CD14-positive monocyte (primary cell): Measurements from ENCODE around the gene OR6X1. TPM values are rescaled to one million over a fixed set of nuclear protein-coding genes. Genes with fewer than 3 reads are reported as not detected.

Source experiments
- DNase-seq, 3 donors: peaks; one replicate each; pipeline ENCODE4 v3.0.0-alpha.2; 2011 to 2022
- H2AFZ ChIP-seq: 2 replicates; pipeline ENCODE4 v1.6.0; 2012; ENCODE audit warnings: mild to moderate bottlenecking, low read depth, low read length, inconsistent platforms; ENCODE audit not compliant: insufficient read depth, poor library complexity, severe bottlenecking
- H3K27ac ChIP-seq, 2 donors: 1 replicate in 1 of 2; 2 replicates in 1 of 2; pipeline ENCODE4 v1.5.1; 2012 to 2013; ENCODE audit warnings: low read length in 2 of 2, control low read depth in 1 of 2, inconsistent platforms in 1 of 2, low read depth in 1 of 2, mild to moderate bottlenecking in 1 of 2
- H3K27me3 ChIP-seq, 2 donors: one replicate each; pipeline versions ENCODE4 v1.6.0 to v1.6.1; 2011 to 2013; ENCODE audit warnings: low read length in 2 of 2; ENCODE audit not compliant: control insufficient read depth in 2 of 2, insufficient read depth in 2 of 2
- H3K36me3 ChIP-seq, 2 donors: replicated peaks in 1 of 2; 1 replicate in 1 of 2; 2 replicates in 1 of 2; pipeline versions ENCODE4 v1.5.1 to v1.6.1; 2012 to 2013; ENCODE audit warnings: low read length in 2 of 2, control low read depth in 1 of 2, inconsistent platforms in 1 of 2, mild to moderate bottlenecking in 1 of 2; ENCODE audit not compliant: insufficient read depth in 2 of 2, control insufficient read depth in 1 of 2
- H3K4me1 ChIP-seq, 2 donors: 1 replicate in 1 of 2; 2 replicates in 1 of 2; pipeline versions ENCODE4 v1.5.1 to v1.6.1; 2012 to 2013; ENCODE audit warnings: low read length in 2 of 2, control low read depth in 1 of 2, inconsistent platforms in 1 of 2, mild to moderate bottlenecking in 1 of 2, moderate library complexity in 1 of 2; ENCODE audit not compliant: insufficient read depth in 2 of 2, control insufficient read depth in 1 of 2
- H3K4me2 ChIP-seq: replicated peaks from 2 replicates; pipeline ENCODE3; 2012; ENCODE audit warnings: low read length, moderate library complexity, mild to moderate bottlenecking; ENCODE audit not compliant: poor library complexity, severe bottlenecking; ENCODE audit errors: extremely low read depth
- H3K4me3 ChIP-seq, 3 experiments: fragments of 200-600 bp in 1 of 3; sonication (generic) in 1 of 3; replicated peaks in 1 of 3; 1 replicate in 2 of 3; 2 replicates in 1 of 3; pipeline ENCODE4 v1.5.1; 2011 to 2013; ENCODE audit warnings: low read length in 3 of 3, mild to moderate bottlenecking in 3 of 3, control low read depth in 2 of 3, low read depth in 2 of 3, inconsistent platforms in 1 of 3, moderate library complexity in 1 of 3
- H3K79me2 ChIP-seq: 2 replicates; pipeline ENCODE4 v1.6.0; 2012; ENCODE audit warnings: mild to moderate bottlenecking, control low read depth, inconsistent platforms, low read length, moderate library complexity; ENCODE audit not compliant: insufficient read depth
- H3K9ac ChIP-seq: 2 replicates; pipeline ENCODE4 v1.6.0; 2017; ENCODE audit warnings: low read length, mild to moderate bottlenecking; ENCODE audit not compliant: insufficient read depth, poor library complexity, severe bottlenecking
- H3K9me3 ChIP-seq, 2 donors: replicated peaks in 1 of 2; 1 replicate in 1 of 2; 2 replicates in 1 of 2; pipeline versions ENCODE4 v1.5.1 to v1.6.1; 2012 to 2013; ENCODE audit warnings: low read length in 2 of 2, control low read depth in 1 of 2; ENCODE audit not compliant: control insufficient read depth in 1 of 2, insufficient read depth in 1 of 2
- H4K20me1 ChIP-seq: 2 replicates; pipeline ENCODE4 v1.6.0; 2012; ENCODE audit warnings: mild to moderate bottlenecking, low read length, control low read depth, moderate library complexity; ENCODE audit not compliant: insufficient read depth
- H3K27ac Mint-ChIP-seq, 7 donors: one replicate each; pipeline ENCODE4 v1.8.0; 2020; ENCODE audit warnings: mild to moderate bottlenecking in 7 of 7, mixed read lengths in 7 of 7, moderate library complexity in 6 of 7, inconsistent platforms in 2 of 7
- H3K27me3 Mint-ChIP-seq, 3 donors: one replicate each; pipeline ENCODE4 v1.8.0; 2021 to 2022; ENCODE audit warnings: low read depth in 3 of 3, mild to moderate bottlenecking in 3 of 3, mixed read lengths in 3 of 3, moderate library complexity in 3 of 3, inconsistent platforms in 1 of 3
- H3K36me3 Mint-ChIP-seq, 2 donors: one replicate each; pipeline ENCODE4 v1.8.0; 2020; ENCODE audit warnings: mixed read lengths in 2 of 2, inconsistent platforms in 1 of 2, mild to moderate bottlenecking in 1 of 2
- H3K4me1 Mint-ChIP-seq: one replicate; pipeline ENCODE4 v1.8.0; 2020; ENCODE audit warnings: mild to moderate bottlenecking, mixed read lengths
- H3K4me3 Mint-ChIP-seq, 2 donors: one replicate each; pipeline ENCODE4 v1.8.0; 2020; ENCODE audit warnings: mild to moderate bottlenecking in 2 of 2, mixed read lengths in 2 of 2, moderate library complexity in 1 of 2
- H3K9me3 Mint-ChIP-seq, 7 donors: one replicate each; pipeline ENCODE4 v1.8.0; 2020 to 2022; ENCODE audit warnings: mixed read lengths in 7 of 7, mild to moderate bottlenecking in 6 of 7, moderate library complexity in 6 of 7, inconsistent platforms in 2 of 7
- WGBS: methylation state at CpG from one replicate; pipeline ENCODE4 v1.1.5; 2013; ENCODE audit warnings: missing lambda C conversion rate; ENCODE audit not compliant: insufficient coverage; 5-methylcytosine and 5-hydroxymethylcytosine counted together
- intact Hi-C, 2 donors: fragments of 100-400 bp; cut with micrococcal nuclease; formaldehyde crosslinking; loops; one replicate each; pipeline versions ENCODE4 v1.15.0 to v1.15.1; 2023
- polyA minus RNA-seq: library from RNA; depleted of rRNA, polyadenylated mRNA; stranded (reverse); fragments of >200 nt; gene quantifications from 2 replicates; pipeline ENCODE4 v1.2.3, GENCODE V29; 2012
- polyA plus RNA-seq, 3 donors: library from polyadenylated mRNA; depleted of rRNA in 1 of 3; unstranded in 2 of 3; stranded (reverse) in 1 of 3; fragments of 300-500 nt in 2 of 3; fragments of >200 nt in 1 of 3; fragmentation: Illumina TruSeq in 2 of 3; gene quantifications; 1 replicate in 2 of 3; 2 replicates in 1 of 3; pipeline ENCODE4 v1.2.3, GENCODE V29; 2012 to 2021
- total RNA-seq, 12 experiments: library from RNA in 1 of 12; stranded (reverse) in 1 of 12; fragments of 120-200 nt in 1 of 12; gene quantifications; one replicate each; pipeline ENCODE4 v1.2.4 and lab custom pipeline; 2013 to 2026; ENCODE audit warnings: mixed read lengths in 6 of 12, inconsistent platforms in 1 of 12
- TF ChIP-seq, protein P1 (sequence below): fragments of 200-600 bp; IDR thresholded peaks from one replicate; pipeline ENCODE4 v1.8.0; 2022; ENCODE audit warnings: antibody characterized with exemption, mild to moderate bottlenecking

OR6X1 gene, protein sequence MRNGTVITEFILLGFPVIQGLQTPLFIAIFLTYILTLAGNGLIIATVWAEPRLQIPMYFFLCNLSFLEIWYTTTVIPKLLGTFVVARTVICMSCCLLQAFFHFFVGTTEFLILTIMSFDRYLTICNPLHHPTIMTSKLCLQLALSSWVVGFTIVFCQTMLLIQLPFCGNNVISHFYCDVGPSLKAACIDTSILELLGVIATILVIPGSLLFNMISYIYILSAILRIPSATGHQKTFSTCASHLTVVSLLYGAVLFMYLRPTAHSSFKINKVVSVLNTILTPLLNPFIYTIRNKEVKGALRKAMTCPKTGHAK
- total RNA-seq (2013) = not detected
- not detected for polyA plus RNA-seq
- not detected in 2 replicates for polyA minus RNA-seq
- 0 to 0.12 (median 0) reads per million in 11 experiments for total RNA-seq (lab: John Stamatoyannopoulos, UW)

DNA sequence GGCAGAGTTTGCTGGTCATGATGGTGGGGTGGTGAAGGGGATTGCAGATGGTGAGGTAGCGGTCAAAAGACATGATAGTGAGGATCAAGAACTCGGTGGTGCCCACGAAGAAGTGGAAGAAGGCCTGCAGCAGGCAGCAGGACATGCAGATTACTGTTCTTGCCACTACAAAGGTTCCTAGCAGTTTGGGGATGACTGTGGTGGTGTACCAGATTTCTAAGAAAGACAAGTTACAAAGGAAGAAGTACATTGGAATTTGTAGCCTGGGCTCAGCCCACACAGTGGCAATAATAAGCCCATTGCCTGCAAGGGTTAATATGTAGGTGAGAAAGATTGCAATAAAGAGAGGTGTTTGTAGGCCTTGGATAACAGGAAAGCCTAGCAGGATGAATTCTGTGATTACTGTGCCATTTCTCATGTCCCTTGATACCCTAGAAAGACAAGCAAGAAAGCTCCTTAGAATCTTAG lies at the start of gene OR6X1:
Gene OR6X1, minus strand, starts transcription at position 418 of the 468 bp plus-strand sequence. Its CDS starts 0 bp downstream, at position 418.
- Mint-ChIP-seq H3K36me3 (no peaks in the 10 kb centered on the region), H3K4me3 (no peak within 1 kb of the TSS), H3K4me1 (no peaks in the 10 kb centered on the region), H3K27ac (no peak within 1 kb of the TSS), H3K27me3 (peaks cover 0 to 10% (median 7%) of the 10 kb centered on the region in 3 donors), H3K9me3 (peaks cover 0 to 1% (median 0%) of the 10 kb centered on the region in 7 donors)
- Histone ChIP-seq H2AFZ (no peak within 1 kb of the TSS), H3K79me2 (no peaks in the 10 kb centered on the region), H3K27ac (no peak within 1 kb of the TSS), H3K36me3 (no peaks in the 10 kb centered on the region), H3K4me2 (no peak within 1 kb of the TSS), H3K9ac (no peak within 1 kb of the TSS), H3K4me3 (no peak within 1 kb of the TSS), H4K20me1 (no peaks in the 10 kb centered on the region), H3K4me1 (no peaks in the 10 kb centered on the region), H3K27me3 (no peaks in the 10 kb centered on the region), H3K9me3 (no peaks in the 10 kb centered on the region)
- intact Hi-C loops = no loop called here
- DNase-seq = no peak
- TF ChIP-seq, protein P1, sequence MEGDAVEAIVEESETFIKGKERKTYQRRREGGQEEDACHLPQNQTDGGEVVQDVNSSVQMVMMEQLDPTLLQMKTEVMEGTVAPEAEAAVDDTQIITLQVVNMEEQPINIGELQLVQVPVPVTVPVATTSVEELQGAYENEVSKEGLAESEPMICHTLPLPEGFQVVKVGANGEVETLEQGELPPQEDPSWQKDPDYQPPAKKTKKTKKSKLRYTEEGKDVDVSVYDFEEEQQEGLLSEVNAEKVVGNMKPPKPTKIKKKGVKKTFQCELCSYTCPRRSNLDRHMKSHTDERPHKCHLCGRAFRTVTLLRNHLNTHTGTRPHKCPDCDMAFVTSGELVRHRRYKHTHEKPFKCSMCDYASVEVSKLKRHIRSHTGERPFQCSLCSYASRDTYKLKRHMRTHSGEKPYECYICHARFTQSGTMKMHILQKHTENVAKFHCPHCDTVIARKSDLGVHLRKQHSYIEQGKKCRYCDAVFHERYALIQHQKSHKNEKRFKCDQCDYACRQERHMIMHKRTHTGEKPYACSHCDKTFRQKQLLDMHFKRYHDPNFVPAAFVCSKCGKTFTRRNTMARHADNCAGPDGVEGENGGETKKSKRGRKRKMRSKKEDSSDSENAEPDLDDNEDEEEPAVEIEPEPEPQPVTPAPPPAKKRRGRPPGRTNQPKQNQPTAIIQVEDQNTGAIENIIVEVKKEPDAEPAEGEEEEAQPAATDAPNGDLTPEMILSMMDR = no peak
- WGBS = 100% methylated on average over 3 of the region's 3 CpGs

DNA sequence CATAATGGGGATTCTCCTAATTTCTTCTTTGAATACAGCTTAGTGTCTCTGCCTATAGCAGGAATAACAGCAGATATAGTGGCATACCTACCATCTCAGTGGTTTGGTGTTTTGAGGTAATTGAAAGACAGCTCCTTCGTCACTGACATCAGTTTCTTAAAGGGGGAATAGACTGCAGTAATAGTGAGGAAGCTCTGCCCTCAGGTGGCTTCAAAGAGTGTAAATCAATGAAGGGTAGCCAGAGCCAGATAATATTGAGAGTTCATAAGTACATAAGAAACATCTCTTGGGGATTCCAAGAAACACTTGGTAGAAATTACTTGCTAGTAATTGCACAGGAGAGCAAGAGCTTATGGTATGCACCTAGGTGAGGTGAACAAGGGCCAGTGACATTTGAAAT lies 47.4 kb upstream of the OR6X1 start:
- no peaks in the 10 kb centered on the region for H3K36me3 Mint-ChIP-seq
- no peak overlapping the region for H2AFZ ChIP-seq
- TF ChIP-seq, protein P1 = no peak
- no peak for DNase-seq
- no peaks in the 10 kb centered on the region for H3K4me1 Mint-ChIP-seq
- peaks cover 0 to 6% (median 0%) of the 10 kb centered on the region in 7 donors for H3K9me3 Mint-ChIP-seq
- no peaks in the 10 kb centered on the region for H3K9me3 ChIP-seq
- H3K79me2 ChIP-seq = no peaks in the 10 kb centered on the region
- H3K9ac ChIP-seq = no peak overlapping the region
- H3K27me3 ChIP-seq = no peaks in the 10 kb centered on the region
- no peaks in the 10 kb centered on the region for H3K36me3 ChIP-seq
- no peak overlapping the region for H3K4me3 Mint-ChIP-seq
- H3K27me3 Mint-ChIP-seq = peaks cover 0 to 4% (median 1%) of the 10 kb centered on the region in 3 donors
- H3K4me1 ChIP-seq = no peaks in the 10 kb centered on the region
- WGBS = 0% methylated on average over 1 of the region's 1 CpG
- no peak overlapping the region for H3K27ac ChIP-seq
- H3K27ac Mint-ChIP-seq = no peak overlapping the region
- no peak overlapping the region for H3K4me3 ChIP-seq
- H3K4me2 ChIP-seq = no peak overlapping the region
- H4K20me1 ChIP-seq = no peaks in the 10 kb centered on the region
- intact Hi-C loops = no loop called here
